ENCODE data around the gene AKAP9.

Gene AKAP9

DNA sequence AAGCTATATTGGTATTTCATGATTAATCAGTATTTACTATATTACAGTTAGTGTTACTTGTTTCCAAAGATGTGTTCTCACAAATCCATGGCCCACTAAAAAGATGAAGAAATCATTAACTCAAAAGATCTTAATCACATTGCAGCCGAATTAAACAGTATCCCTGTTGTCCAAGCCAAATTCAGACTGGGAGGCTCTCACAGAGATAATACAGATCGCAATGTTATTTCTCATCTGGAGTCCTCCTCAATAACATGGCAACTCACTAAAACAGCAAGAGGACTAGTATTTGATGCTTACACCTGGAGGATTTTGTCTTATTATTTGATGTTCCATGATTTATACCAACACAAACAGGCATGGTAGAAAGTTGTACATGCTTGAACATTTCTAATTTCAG lies 170.2 kb downstream of the AKAP9 start:
- TF ChIP-seq, protein P1, sequence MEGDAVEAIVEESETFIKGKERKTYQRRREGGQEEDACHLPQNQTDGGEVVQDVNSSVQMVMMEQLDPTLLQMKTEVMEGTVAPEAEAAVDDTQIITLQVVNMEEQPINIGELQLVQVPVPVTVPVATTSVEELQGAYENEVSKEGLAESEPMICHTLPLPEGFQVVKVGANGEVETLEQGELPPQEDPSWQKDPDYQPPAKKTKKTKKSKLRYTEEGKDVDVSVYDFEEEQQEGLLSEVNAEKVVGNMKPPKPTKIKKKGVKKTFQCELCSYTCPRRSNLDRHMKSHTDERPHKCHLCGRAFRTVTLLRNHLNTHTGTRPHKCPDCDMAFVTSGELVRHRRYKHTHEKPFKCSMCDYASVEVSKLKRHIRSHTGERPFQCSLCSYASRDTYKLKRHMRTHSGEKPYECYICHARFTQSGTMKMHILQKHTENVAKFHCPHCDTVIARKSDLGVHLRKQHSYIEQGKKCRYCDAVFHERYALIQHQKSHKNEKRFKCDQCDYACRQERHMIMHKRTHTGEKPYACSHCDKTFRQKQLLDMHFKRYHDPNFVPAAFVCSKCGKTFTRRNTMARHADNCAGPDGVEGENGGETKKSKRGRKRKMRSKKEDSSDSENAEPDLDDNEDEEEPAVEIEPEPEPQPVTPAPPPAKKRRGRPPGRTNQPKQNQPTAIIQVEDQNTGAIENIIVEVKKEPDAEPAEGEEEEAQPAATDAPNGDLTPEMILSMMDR (IDR thresholded peaks at IDR 0.05; ENCODE audit: low read depth, low read length, missing control alignments), result no peak
- H3K36me3 ChIP-seq (replicated peaks), result peaks cover 27% of the 10 kb centered on the region
- in situ Hi-C loops (cut with HindIII; ENCODE audit: low pct_ligation_motif_present, low sequenced_read_pairs), result no loop called here
- H3K4me3 ChIP-seq (ENCODE audit: low read depth, low read length), result no peak overlapping the region
- DNase-seq, result no peak
- H3K27me3 ChIP-seq (replicated peaks), result no peaks in the 10 kb centered on the region
- no peak overlapping the region for H3K27ac ChIP-seq

DNA sequence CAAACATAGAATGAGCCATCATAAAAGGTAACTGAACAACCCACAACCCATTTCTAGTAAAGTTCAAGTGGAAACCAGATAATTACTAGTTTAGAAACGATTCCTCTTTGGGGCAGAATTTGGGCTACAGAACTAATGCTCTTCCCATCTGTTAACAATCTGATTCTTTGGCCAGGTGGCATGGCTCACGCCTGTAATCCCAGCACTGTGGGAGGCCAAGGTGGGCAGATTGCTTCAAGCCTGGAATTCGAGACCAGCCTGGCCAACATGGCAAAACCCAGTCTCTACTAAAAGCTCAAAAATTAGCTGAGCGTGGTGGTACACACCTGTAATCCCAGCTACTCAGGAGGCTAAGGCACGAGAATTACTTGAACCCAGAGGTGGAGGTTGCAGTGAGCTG lies 175.2 kb downstream of the AKAP9 start:
- TF ChIP-seq, protein P1 (IDR thresholded peaks at IDR 0.05; ENCODE audit: low read depth, low read length, missing control alignments), result no peak
- H3K27ac ChIP-seq, result no peak overlapping the region
- H3K27me3 ChIP-seq (replicated peaks), result no peaks in the 10 kb centered on the region
- no peak overlapping the region for H3K4me3 ChIP-seq (ENCODE audit: low read depth, low read length)
- DNase-seq, result no peak
- H3K36me3 ChIP-seq (replicated peaks), result peaks cover 22% of the 10 kb centered on the region
- in situ Hi-C loops (cut with HindIII; ENCODE audit: low pct_ligation_motif_present, low sequenced_read_pairs), result no loop called here

DNA sequence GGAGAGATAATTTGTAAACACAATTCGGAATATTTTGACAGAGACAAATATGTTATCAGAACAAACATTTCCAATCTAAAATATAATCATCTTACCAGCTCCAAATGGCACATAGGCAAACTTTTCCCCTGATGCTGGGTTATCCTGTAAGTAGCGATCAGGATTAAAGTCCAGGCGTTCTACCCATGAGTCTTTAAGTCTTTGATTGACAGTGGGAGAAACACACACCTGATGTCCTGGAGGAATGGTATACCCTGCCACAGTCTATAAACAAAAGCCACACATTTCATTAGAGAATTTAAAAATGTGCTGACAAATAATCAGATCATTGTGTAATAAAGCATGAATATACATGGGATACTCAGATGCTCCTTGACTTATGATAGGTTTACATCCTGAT lies 176.3 kb downstream of the AKAP9 start:
- Histone ChIP-seq H3K27me3 (replicated peaks) (no peaks in the 10 kb centered on the region), H3K36me3 (replicated peaks) (peaks cover 27% of the 10 kb centered on the region), H3K4me3 (ENCODE audit: low read depth, low read length) (no peak overlapping the region), H3K27ac (no peak overlapping the region)
- DNase-seq, result no peak
- TF ChIP-seq, protein P1 (IDR thresholded peaks at IDR 0.05; ENCODE audit: low read depth, low read length, missing control alignments), result no peak
- in situ Hi-C loops (cut with HindIII; ENCODE audit: low pct_ligation_motif_present, low sequenced_read_pairs), result no loop called here

DNA sequence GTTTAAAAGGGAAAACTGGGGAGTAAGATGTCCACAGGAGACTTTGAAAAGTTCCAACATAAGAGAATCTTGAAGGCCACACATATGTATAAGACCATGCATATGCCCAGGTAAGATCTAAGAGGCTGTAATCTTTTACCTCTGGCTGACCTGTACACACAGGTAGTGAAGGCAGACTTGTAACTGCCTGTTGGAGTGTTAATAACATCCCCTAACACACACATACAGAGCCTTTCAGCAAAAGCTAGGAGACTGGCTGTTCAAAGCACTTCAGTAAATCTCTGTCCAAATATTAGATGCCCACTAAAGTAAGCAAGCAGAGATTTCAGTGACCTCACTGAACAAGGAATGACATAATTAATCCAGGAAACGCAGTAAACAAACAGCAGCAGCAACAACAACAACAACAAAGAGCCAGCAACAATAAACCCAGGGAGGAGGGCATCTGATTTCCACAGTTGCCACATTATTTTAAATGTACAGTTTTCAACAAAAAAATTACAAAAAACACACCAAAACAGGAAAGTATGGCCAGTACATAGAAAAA lies 178.6 kb downstream of the AKAP9 start:
- H3K27ac ChIP-seq, result no peak overlapping the region
- no peak for DNase-seq
- H3K27me3 ChIP-seq (replicated peaks), result no peaks in the 10 kb centered on the region
- peaks cover 44% of the 10 kb centered on the region for H3K36me3 ChIP-seq (replicated peaks)
- in situ Hi-C loops (cut with HindIII; ENCODE audit: low pct_ligation_motif_present, low sequenced_read_pairs), result no loop called here
- TF ChIP-seq, protein P1 (IDR thresholded peaks at IDR 0.05; ENCODE audit: low read depth, low read length, missing control alignments), result no peak
- H3K4me3 ChIP-seq (ENCODE audit: low read depth, low read length), result no peak overlapping the region

DNA sequence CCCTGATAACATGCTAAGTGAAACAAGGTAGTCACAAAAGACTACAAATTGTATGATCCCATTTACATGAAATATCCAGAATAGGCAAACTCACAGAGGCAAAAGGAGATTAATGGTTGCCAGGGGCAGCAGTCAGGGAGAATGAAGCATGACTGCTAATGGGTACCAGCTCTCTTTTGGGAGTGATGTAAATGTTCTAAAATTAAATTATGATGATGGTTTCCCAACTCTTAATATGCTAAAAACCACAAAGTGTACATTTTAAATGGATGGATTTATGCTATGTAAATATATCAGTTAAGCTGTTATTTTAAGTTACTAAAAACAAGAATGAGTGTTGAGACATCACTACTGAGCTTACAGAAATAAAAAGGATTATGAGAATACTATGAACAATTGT lies 181.0 kb downstream of the AKAP9 start:
- Histone ChIP-seq H3K27me3 (replicated peaks) (no peaks in the 10 kb centered on the region), H3K4me3 (ENCODE audit: low read depth, low read length) (no peak overlapping the region), H3K36me3 (replicated peaks) (peaks cover 49% of the 10 kb centered on the region), H3K27ac (no peak overlapping the region)
- TF ChIP-seq, protein P1 (IDR thresholded peaks at IDR 0.05; ENCODE audit: low read depth, low read length, missing control alignments), result no peak
- DNase-seq, result no peak
- in situ Hi-C loops (cut with HindIII; ENCODE audit: low pct_ligation_motif_present, low sequenced_read_pairs), result no loop called here

DNA sequence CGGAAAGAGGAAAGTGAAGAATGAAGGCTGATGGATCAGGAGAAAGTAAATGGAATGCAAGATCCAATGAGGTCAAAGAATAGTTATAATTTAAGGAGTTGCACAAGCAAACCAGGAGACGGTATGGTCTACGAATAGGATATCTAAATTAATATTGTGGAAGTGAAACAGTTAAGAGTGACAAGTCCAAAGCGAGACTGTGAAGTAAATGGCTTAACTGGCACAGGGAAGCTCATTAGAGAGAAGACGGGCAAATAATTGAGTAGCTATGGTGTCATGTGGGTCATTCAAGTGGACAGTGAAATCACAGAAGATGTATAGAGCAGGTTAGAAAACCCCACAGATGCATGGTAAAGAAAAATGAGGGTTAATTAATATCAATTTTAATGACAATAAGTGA lies 190.4 kb downstream of the AKAP9 start:
- no peak for DNase-seq
- Histone ChIP-seq H3K27me3 (replicated peaks) (no peaks in the 10 kb centered on the region), H3K4me3 (ENCODE audit: low read depth, low read length) (no peak overlapping the region), H3K27ac (no peak overlapping the region), H3K36me3 (replicated peaks) (peaks cover 23% of the 10 kb centered on the region)
- in situ Hi-C loops (cut with HindIII; ENCODE audit: low pct_ligation_motif_present, low sequenced_read_pairs), result no loop called here
- TF ChIP-seq, protein P1 (IDR thresholded peaks at IDR 0.05; ENCODE audit: low read depth, low read length, missing control alignments), result no peak
